ENCODE data around the gene INSR. TPM values are rescaled to one million over a fixed set of nuclear protein-coding genes. Genes with fewer than 3 reads are reported as not detected.

The INSR gene
- 10 to 100 TPM; 31.9 to 64.6 TPM for total RNA-seq
- polyA plus RNA-seq, result 1 to 10 TPM; 5.8 to 9.8 TPM
- long read RNA-seq, donor 1, full-length matches to known transcripts, result 1 of 1 reads
- long read RNA-seq, donor 1, partial matches to known transcripts, result 0 of 1 reads
- long read RNA-seq, donor 1, other reads (novel, unspliced or antisense), result 0 of 1 reads
- long read RNA-seq, donor 2, partial matches to known transcripts, result 0 of 1 reads
- long read RNA-seq, donor 2, other reads (novel, unspliced or antisense), result 0 of 1 reads
- long read RNA-seq, donor 3, result 0 reads
- long read RNA-seq, donor 4, result 0 reads
- long read RNA-seq, donor 5, partial matches to known transcripts, result 0 of 1 reads
- long read RNA-seq, donor 5, other reads (novel, unspliced or antisense), result 0 of 1 reads

DNA sequence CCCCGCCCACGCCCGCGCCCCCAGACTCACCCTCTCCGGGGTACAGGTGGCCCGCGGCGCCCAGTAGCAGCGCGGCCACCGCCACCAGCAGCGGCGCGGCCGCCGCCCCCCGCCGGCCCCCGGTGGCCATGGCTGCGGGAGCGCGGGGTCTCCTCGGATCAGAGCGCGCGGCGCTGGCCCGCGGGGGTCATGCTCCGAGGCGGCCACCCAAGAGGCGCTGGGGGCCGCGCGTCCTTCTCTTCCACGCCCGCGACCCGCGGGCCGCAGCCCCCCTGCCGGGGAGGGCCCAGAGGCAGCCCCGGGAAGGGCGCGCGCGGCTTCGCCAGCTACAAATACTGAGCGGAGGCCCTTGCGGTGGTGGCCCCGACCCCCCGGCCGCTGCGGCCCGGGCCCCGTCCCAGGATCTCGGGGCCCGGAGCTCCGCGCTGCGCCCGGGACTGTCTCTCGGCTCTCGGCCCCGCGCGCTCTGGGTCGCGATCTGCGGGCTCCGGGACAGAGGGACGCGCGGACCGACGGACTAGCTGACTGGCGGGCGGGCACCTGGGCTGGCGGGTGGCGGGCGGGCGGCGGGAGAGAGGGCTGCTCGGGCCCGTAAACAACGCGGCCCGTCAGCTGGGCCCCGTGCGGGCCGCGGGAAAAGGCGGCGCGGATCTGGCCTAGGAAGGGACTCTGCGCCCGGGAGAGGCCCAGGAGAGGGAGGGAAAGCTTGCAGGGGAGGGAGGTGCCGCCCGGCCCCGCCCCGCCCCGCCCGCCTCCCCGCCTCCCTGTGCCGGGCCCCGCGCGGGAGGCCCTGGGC lies at the start of gene INSR:
INSR (minus strand) TSS at position 653 of the 796 bp plus-strand sequence; CDS start at position 130, 523 bp downstream.
- Histone ChIP-seq H3K9me3 (ENCODE audit: control insufficient read depth in 4 of 4, insufficient read depth in 3 of 4, low read length in 3 of 4) (no peaks in the 10 kb centered on the region), H3K27ac (ENCODE audit: low read depth in 1 of 2, low read length in 1 of 2) (peak within 1 kb of the TSS; percentile 63 to 98), H3K4me3 (peak within 1 kb of the TSS; percentile 90), H3K9ac (ENCODE audit: insufficient read depth in 1 of 2, low read length in 2 of 2) (peak within 1 kb of the TSS; percentile 42 to 57), H3K4me1 (ENCODE audit: control insufficient read depth in 5 of 5, insufficient read depth in 5 of 5, low read length in 5 of 5) (peaks cover 0 to 13% (median 2%) of the 10 kb centered on the region in 5 donors), H3K36me3 (ENCODE audit: control insufficient read depth in 4 of 4, insufficient read depth in 4 of 4, low read length in 4 of 4) (no peaks in the 10 kb centered on the region), H3K27me3 (ENCODE audit: control insufficient read depth in 3 of 3, insufficient read depth in 3 of 3, low read length in 2 of 3) (peaks cover 0 to 2% (median 0%) of the 10 kb centered on the region in 3 donors)
- TF ChIP-seq CTCF (IDR thresholded peaks at IDR 0.05; ENCODE audit: control extremely low read depth, extremely low read depth), result no peak
- DNase-seq (peak; percentile 92 to 95 (median 94)), ATAC-seq (ENCODE audit: insufficient read depth, low FRiP score) (peak; percentile 94)
- WGBS, 2 donors, result 0 to 1% methylated on average over 57 to 108 of the region's 108 CpGs

- no peak for ATAC-seq (ENCODE audit: insufficient read depth, low FRiP score)
- no peaks in the 10 kb centered on the region for H3K9me3 ChIP-seq (ENCODE audit: control insufficient read depth in 4 of 4, insufficient read depth in 3 of 4, low read length in 3 of 4)
- no peaks in the 10 kb centered on the region for H3K36me3 ChIP-seq (ENCODE audit: control insufficient read depth in 4 of 4, insufficient read depth in 4 of 4, low read length in 4 of 4)
- H3K27me3 ChIP-seq (ENCODE audit: control insufficient read depth in 3 of 3, insufficient read depth in 3 of 3, low read length in 2 of 3), result no peaks in the 10 kb centered on the region
- no peak overlapping the region for H3K4me3 ChIP-seq
- TF ChIP-seq CTCF (IDR thresholded peaks at IDR 0.05; ENCODE audit: control extremely low read depth, extremely low read depth), result no peak
- H3K9ac ChIP-seq (ENCODE audit: insufficient read depth in 1 of 2, low read length in 2 of 2), result no peak overlapping the region
- H3K27ac ChIP-seq (ENCODE audit: low read depth in 1 of 2, low read length in 1 of 2), result no peak overlapping the region
- no peak for DNase-seq
- H3K4me1 ChIP-seq (ENCODE audit: control insufficient read depth in 5 of 5, insufficient read depth in 5 of 5, low read length in 5 of 5), result no peaks in the 10 kb centered on the region
- WGBS, 2 donors, result 88 to 91% methylated on average over 5 of the region's 5 CpGs
Observed at GRCh38 chr19:7342143-7342542, 47.9 kb upstream of the INSR start.

- H3K4me3 ChIP-seq, result no peak overlapping the region
- no peaks in the 10 kb centered on the region for H3K4me1 ChIP-seq (ENCODE audit: control insufficient read depth in 5 of 5, insufficient read depth in 5 of 5, low read length in 5 of 5)
- H3K27ac ChIP-seq (ENCODE audit: low read depth in 1 of 2, low read length in 1 of 2), result no peak overlapping the region
- TF ChIP-seq CTCF (IDR thresholded peaks at IDR 0.05; ENCODE audit: control extremely low read depth, extremely low read depth), result peak; percentile 98
- no peaks in the 10 kb centered on the region for H3K9me3 ChIP-seq (ENCODE audit: control insufficient read depth in 4 of 4, insufficient read depth in 3 of 4, low read length in 3 of 4)
- no peaks in the 10 kb centered on the region for H3K27me3 ChIP-seq (ENCODE audit: control insufficient read depth in 3 of 3, insufficient read depth in 3 of 3, low read length in 2 of 3)
- WGBS, 2 donors, result 40 to 45% methylated on average over 22 of the region's 22 CpGs
- H3K9ac ChIP-seq (ENCODE audit: insufficient read depth in 1 of 2, low read length in 2 of 2), result no peak overlapping the region
- H3K36me3 ChIP-seq (ENCODE audit: control insufficient read depth in 4 of 4, insufficient read depth in 4 of 4, low read length in 4 of 4), result no peaks in the 10 kb centered on the region
- DNase-seq (peak; percentile 89 to 90 (median 89)), ATAC-seq (ENCODE audit: insufficient read depth, low FRiP score) (peak; percentile 71)
Observed at GRCh38 chr19:7340959-7341837, 47.0 kb upstream of the INSR start.

Data from lung (tissue), 16 donors.